ENCODE results near the gene AKTIP. TPM values are rescaled to one million over a fixed set of nuclear protein-coding genes. Genes with fewer than 3 reads are reported as not detected.

AKTIP gene
- total and polyA plus RNA-seq, 9 of the 15 experiments (the other 6 are each of a cell fraction or from before 2014, with no cell fraction given) = 3.0 to 10.7 (median 4.4) TPM

GRCh38 chr16:53549970-53550690 lies 47.1 kb upstream of the AKTIP start (continued):
- TF ChIP-seq, protein P1, sequence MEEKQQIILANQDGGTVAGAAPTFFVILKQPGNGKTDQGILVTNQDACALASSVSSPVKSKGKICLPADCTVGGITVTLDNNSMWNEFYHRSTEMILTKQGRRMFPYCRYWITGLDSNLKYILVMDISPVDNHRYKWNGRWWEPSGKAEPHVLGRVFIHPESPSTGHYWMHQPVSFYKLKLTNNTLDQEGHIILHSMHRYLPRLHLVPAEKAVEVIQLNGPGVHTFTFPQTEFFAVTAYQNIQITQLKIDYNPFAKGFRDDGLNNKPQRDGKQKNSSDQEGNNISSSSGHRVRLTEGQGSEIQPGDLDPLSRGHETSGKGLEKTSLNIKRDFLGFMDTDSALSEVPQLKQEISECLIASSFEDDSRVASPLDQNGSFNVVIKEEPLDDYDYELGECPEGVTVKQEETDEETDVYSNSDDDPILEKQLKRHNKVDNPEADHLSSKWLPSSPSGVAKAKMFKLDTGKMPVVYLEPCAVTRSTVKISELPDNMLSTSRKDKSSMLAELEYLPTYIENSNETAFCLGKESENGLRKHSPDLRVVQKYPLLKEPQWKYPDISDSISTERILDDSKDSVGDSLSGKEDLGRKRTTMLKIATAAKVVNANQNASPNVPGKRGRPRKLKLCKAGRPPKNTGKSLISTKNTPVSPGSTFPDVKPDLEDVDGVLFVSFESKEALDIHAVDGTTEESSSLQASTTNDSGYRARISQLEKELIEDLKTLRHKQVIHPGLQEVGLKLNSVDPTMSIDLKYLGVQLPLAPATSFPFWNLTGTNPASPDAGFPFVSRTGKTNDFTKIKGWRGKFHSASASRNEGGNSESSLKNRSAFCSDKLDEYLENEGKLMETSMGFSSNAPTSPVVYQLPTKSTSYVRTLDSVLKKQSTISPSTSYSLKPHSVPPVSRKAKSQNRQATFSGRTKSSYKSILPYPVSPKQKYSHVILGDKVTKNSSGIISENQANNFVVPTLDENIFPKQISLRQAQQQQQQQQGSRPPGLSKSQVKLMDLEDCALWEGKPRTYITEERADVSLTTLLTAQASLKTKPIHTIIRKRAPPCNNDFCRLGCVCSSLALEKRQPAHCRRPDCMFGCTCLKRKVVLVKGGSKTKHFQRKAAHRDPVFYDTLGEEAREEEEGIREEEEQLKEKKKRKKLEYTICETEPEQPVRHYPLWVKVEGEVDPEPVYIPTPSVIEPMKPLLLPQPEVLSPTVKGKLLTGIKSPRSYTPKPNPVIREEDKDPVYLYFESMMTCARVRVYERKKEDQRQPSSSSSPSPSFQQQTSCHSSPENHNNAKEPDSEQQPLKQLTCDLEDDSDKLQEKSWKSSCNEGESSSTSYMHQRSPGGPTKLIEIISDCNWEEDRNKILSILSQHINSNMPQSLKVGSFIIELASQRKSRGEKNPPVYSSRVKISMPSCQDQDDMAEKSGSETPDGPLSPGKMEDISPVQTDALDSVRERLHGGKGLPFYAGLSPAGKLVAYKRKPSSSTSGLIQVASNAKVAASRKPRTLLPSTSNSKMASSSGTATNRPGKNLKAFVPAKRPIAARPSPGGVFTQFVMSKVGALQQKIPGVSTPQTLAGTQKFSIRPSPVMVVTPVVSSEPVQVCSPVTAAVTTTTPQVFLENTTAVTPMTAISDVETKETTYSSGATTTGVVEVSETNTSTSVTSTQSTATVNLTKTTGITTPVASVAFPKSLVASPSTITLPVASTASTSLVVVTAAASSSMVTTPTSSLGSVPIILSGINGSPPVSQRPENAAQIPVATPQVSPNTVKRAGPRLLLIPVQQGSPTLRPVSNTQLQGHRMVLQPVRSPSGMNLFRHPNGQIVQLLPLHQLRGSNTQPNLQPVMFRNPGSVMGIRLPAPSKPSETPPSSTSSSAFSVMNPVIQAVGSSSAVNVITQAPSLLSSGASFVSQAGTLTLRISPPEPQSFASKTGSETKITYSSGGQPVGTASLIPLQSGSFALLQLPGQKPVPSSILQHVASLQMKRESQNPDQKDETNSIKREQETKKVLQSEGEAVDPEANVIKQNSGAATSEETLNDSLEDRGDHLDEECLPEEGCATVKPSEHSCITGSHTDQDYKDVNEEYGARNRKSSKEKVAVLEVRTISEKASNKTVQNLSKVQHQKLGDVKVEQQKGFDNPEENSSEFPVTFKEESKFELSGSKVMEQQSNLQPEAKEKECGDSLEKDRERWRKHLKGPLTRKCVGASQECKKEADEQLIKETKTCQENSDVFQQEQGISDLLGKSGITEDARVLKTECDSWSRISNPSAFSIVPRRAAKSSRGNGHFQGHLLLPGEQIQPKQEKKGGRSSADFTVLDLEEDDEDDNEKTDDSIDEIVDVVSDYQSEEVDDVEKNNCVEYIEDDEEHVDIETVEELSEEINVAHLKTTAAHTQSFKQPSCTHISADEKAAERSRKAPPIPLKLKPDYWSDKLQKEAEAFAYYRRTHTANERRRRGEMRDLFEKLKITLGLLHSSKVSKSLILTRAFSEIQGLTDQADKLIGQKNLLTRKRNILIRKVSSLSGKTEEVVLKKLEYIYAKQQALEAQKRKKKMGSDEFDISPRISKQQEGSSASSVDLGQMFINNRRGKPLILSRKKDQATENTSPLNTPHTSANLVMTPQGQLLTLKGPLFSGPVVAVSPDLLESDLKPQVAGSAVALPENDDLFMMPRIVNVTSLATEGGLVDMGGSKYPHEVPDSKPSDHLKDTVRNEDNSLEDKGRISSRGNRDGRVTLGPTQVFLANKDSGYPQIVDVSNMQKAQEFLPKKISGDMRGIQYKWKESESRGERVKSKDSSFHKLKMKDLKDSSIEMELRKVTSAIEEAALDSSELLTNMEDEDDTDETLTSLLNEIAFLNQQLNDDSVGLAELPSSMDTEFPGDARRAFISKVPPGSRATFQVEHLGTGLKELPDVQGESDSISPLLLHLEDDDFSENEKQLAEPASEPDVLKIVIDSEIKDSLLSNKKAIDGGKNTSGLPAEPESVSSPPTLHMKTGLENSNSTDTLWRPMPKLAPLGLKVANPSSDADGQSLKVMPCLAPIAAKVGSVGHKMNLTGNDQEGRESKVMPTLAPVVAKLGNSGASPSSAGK (IDR thresholded peaks at IDR 0.05) = peak; percentile 71
- TF ChIP-seq ATF1 (CRISPR knock-in tag; IDR thresholded peaks at IDR 0.05) = no peak
- TF ChIP-seq ATF1 (tag; IDR thresholded peaks at IDR 0.05) = no peak
- TF ChIP-seq RAD21 (CRISPR knock-in tag; conservative IDR thresholded peaks at IDR 0.05 in 1 of 2, IDR thresholded peaks at IDR 0.05 in 1 of 2) = peak; percentile 69 to 79
- no peak for TF ChIP-seq KDM5B (IDR thresholded peaks at IDR 0.05; ENCODE audit: insufficient replicate concordance, low read depth, low read length)
- no peak for TF ChIP-seq ZNF175 (CRISPR knock-in tag; IDR thresholded peaks at IDR 0.05; ENCODE audit: low read depth)
- TF ChIP-seq BHLHE40 (IDR thresholded peaks at IDR 0.05; ENCODE audit: low read length) = peak; percentile 98
- no peak for TF ChIP-seq RBM39 (optimal IDR thresholded peaks at IDR 0.05; ENCODE audit: low read depth, low read length)
- TF ChIP-seq NR2C1 (IDR thresholded peaks at IDR 0.05) = no peak
- TF ChIP-seq NR2C1 (tag; IDR thresholded peaks at IDR 0.05) = no peak
- TF ChIP-seq E2F6 (IDR thresholded peaks at IDR 0.05; ENCODE audit: borderline replicate concordance in 1 of 2, extremely low read depth in 1 of 2, insufficient read depth in 1 of 2, insufficient read length in 1 of 2, low read depth in 1 of 2, low read length in 1 of 2, poor library complexity in 1 of 2, severe bottlenecking in 1 of 2) = peak in 1 of 2 experiments; percentile 37
- TF ChIP-seq, protein P2, sequence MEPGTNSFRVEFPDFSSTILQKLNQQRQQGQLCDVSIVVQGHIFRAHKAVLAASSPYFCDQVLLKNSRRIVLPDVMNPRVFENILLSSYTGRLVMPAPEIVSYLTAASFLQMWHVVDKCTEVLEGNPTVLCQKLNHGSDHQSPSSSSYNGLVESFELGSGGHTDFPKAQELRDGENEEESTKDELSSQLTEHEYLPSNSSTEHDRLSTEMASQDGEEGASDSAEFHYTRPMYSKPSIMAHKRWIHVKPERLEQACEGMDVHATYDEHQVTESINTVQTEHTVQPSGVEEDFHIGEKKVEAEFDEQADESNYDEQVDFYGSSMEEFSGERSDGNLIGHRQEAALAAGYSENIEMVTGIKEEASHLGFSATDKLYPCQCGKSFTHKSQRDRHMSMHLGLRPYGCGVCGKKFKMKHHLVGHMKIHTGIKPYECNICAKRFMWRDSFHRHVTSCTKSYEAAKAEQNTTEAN (CRISPR knock-in tag; IDR thresholded peaks at IDR 0.05) = no peak
- TF ChIP-seq RBM25 (IDR thresholded peaks at IDR 0.05; ENCODE audit: low read depth, low read length, severe bottlenecking) = no peak
